HUES48 (cell line): ENCODE results near the gene CLDN9.

ENCODE experiments used
- H3K27ac ChIP-seq: one replicate; pipeline ENCODE4 v1.7.0; 2013; ENCODE audit warnings: low read depth, low read length, inconsistent platforms
- H3K27me3 ChIP-seq: 2 replicates; pipeline ENCODE4 v1.6.1; 2013; ENCODE audit warnings: mild to moderate bottlenecking, low read length; ENCODE audit not compliant: control insufficient read depth, insufficient read depth
- H3K36me3 ChIP-seq: 2 replicates; pipeline ENCODE4 v1.6.1; 2013; ENCODE audit warnings: low read length; ENCODE audit not compliant: control insufficient read depth, insufficient read depth
- H3K4me1 ChIP-seq: 2 replicates; pipeline ENCODE4 v1.6.1; 2013; ENCODE audit warnings: mild to moderate bottlenecking, low read length; ENCODE audit not compliant: control insufficient read depth, insufficient read depth
- H3K4me3 ChIP-seq: 2 replicates; pipeline ENCODE4 v1.5.1; 2013; ENCODE audit warnings: mild to moderate bottlenecking, low read depth, low read length
- H3K9ac ChIP-seq: 2 replicates; pipeline ENCODE4 v1.6.1; 2013; ENCODE audit warnings: mild to moderate bottlenecking, low read depth, low read length, moderate library complexity
- H3K9me3 ChIP-seq: 2 replicates; pipeline ENCODE4 v1.6.1; 2013; ENCODE audit warnings: low read length; ENCODE audit not compliant: control insufficient read depth, insufficient read depth

The CLDN9 gene, protein sequence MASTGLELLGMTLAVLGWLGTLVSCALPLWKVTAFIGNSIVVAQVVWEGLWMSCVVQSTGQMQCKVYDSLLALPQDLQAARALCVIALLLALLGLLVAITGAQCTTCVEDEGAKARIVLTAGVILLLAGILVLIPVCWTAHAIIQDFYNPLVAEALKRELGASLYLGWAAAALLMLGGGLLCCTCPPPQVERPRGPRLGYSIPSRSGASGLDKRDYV

DNA sequence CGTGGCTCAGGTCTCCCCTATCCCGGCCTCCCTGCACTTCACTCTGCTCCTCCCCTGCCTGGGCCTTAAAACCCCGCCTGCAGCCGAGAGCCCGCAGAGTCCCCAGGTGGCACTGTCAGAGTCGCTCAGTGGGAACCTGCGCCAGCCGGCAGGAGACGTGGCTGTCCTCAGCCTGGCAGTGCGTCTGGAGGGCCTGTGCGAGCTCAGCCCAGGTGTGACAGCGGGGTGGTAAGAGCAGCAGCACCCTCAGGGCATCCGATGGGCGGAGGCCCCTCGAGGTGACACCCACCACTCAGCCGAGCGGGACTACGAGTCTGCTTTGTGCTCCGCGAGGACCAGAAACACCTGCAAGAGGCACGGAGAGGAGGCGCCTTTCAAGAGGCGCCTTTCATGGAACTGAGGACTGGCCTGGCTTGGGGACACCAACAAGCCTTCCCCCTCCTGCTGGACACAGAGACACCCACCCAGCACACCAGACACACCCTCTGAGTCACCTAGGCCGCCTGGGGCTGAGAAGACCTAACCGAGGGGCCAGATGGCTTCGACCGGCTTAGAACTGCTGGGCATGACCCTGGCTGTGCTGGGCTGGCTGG, at the start of gene CLDN9:
Gene CLDN9 (plus strand): TSS at position 96 of the 593 bp plus-strand sequence. CDS start 440 bp downstream, at position 536.
- H3K9ac ChIP-seq = no peak within 1 kb of the TSS

GRCh38 chr16:2963074-2963722, 49.5 kb upstream of the CLDN9 start:
- peak overlapping the region; percentile 66 for H3K27ac ChIP-seq
- peak overlapping the region; percentile 69 for H3K4me3 ChIP-seq
- H3K27me3 ChIP-seq = peaks cover 33% of the 10 kb centered on the region
- no peaks in the 10 kb centered on the region for H3K36me3 ChIP-seq
- H3K9ac ChIP-seq = no peak overlapping the region
- H3K9me3 ChIP-seq = no peaks in the 10 kb centered on the region
- H3K4me1 ChIP-seq = 0 out of 2 replicates have a peak, but pooled peaks cover 11% of the 10 kb centered on the region

More for the DNA sequence above, at the start of gene CLDN9:
- no peaks in the 10 kb centered on the region for H3K9me3 ChIP-seq
- 0 out of 2 replicates have a peak, but pooled peaks cover 7% of the 10 kb centered on the region for H3K27me3 ChIP-seq
- H3K4me1 ChIP-seq = peaks cover 66% of the 10 kb centered on the region
- H3K36me3 ChIP-seq = peaks cover 17% of the 10 kb centered on the region
- peak within 1 kb of the TSS; percentile 44 for H3K27ac ChIP-seq
- peak within 1 kb of the TSS; percentile 51 for H3K4me3 ChIP-seq

GRCh38 chr16:2963723-2964474, 48.8 kb upstream of the CLDN9 start, which contains the start of gene KREMEN2:
TSS of gene KREMEN2 (plus strand) at chr16:2964275. CDS start at chr16:2964521, 246 bp downstream.
- Histone ChIP-seq H3K27ac (peak within 1 kb of the TSS; percentile 66), H3K4me3 (peak within 1 kb of the TSS; percentile 69), H3K4me1 (peaks cover 11% of the 10 kb centered on the region; the same call in 1 of the 2 replicates), H3K9me3 (no peaks in the 10 kb centered on the region), H3K36me3 (no peaks in the 10 kb centered on the region), H3K27me3 (peaks cover 38% of the 10 kb centered on the region), H3K9ac (no peak within 1 kb of the TSS)

DNA sequence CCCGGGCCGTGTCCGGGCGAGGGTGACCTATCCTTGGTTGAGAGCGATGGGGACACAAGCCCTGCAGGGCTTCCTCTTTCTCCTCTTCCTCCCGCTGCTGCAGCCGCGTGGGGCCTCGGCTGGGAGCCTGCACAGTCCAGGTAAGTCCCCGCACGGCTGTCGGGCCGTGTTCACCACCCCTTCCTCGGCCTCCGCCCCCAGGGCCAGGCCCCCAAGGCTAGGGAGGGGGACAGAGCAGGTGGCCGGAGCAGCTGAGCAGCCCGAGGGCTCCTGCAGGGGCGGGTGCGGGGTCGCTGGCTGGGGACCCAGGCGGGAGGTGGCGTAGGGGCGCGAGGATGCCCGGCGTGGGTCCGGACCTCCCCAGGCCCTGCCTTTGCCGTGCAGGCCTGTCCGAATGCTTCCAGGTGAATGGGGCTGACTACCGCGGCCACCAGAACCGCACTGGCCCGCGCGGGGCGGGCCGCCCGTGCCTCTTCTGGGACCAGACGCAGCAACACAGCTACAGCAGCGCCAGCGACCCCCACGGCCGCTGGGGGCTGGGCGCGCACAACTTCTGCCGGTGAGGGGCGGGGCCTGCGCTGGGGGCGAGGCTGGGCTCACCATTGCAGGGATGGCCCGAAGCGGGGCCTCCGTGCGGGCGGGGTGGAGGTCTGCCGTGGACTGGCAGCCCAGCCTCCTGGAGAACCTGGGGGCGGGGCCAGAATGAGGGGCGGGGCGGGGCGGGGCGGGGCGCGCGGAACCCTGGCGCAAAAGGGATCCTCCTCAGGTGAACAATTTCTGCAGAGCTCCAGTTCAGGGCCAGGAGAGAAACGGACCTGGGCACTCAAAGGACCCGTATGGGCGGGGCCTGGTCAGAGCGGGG, 48.0 kb upstream of the CLDN9 start:
- no peaks in the 10 kb centered on the region for H3K36me3 ChIP-seq
- no peak overlapping the region for H3K9ac ChIP-seq
- H3K27ac ChIP-seq = peak overlapping the region; percentile 66
- peaks cover 11% of the 10 kb centered on the region; the same call in 1 of the 2 replicates for H3K4me1 ChIP-seq
- H3K27me3 ChIP-seq = peaks cover 38% of the 10 kb centered on the region
- peak overlapping the region; percentile 69 for H3K4me3 ChIP-seq
- H3K9me3 ChIP-seq = no peaks in the 10 kb centered on the region

- peaks cover 38% of the 10 kb centered on the region for H3K27me3 ChIP-seq
- peaks cover 19% of the 10 kb centered on the region; the same call in 1 of the 2 replicates for H3K4me1 ChIP-seq
- no peak overlapping the region for H3K27ac ChIP-seq
- no peak overlapping the region for H3K9ac ChIP-seq
- H3K4me3 ChIP-seq = no peak overlapping the region; the same call in 1 of the 2 replicates
- no peaks in the 10 kb centered on the region for H3K9me3 ChIP-seq
- H3K36me3 ChIP-seq = peaks cover 1% of the 10 kb centered on the region
Observed at GRCh38 chr16:2966043-2966807, 46.5 kb upstream of the CLDN9 start.

GRCh38 chr16:2966808-2967191, 45.9 kb upstream of the CLDN9 start:
- Histone ChIP-seq H3K9me3 (no peaks in the 10 kb centered on the region), H3K27ac (no peak overlapping the region), H3K27me3 (peaks cover 38% of the 10 kb centered on the region), H3K36me3 (peaks cover 7% of the 10 kb centered on the region), H3K4me3 (peak overlapping the region; percentile 4; the same call in 1 of the 2 replicates), H3K9ac (no peak overlapping the region), H3K4me1 (peaks cover 19% of the 10 kb centered on the region; the same call in 1 of the 2 replicates)

- Histone ChIP-seq H3K9ac (no peak overlapping the region), H3K27me3 (peaks cover 38% of the 10 kb centered on the region), H3K36me3 (peaks cover 11% of the 10 kb centered on the region), H3K27ac (no peak overlapping the region), H3K4me1 (peaks cover 15% of the 10 kb centered on the region; the same call in 1 of the 2 replicates), H3K4me3 (peak overlapping the region; percentile 4; the same call in 1 of the 2 replicates), H3K9me3 (no peaks in the 10 kb centered on the region)
Observed at GRCh38 chr16:2967211-2967631, 45.5 kb upstream of the CLDN9 start.

DNA sequence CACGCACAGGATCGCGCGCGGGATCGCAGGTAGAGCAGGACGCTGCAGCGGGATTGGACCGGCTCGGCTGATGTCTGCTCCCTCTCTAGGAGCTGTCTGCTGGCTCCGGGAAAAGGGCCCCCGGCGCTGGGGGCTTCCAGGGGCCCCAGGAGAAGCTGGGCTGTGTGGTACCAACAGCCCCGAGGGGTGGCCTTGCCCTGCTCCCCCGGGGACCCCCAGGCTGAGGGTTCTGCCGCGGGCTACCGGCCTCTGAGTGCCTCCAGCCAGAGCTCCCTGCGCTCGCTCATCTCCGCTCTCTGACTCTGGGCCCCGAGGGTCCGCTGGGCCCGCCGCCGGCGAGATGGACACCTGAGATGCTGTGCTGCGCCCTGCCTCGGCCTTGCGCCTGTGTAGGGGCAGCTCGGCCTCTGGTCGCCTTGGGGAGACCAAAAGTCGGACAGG, 45.0 kb upstream of the CLDN9 start:
- Histone ChIP-seq H3K4me1 (peaks cover 10% of the 10 kb centered on the region; the same call in 1 of the 2 replicates), H3K27me3 (peaks cover 33% of the 10 kb centered on the region), H3K9ac (no peak overlapping the region), H3K9me3 (no peaks in the 10 kb centered on the region), H3K36me3 (peaks cover 16% of the 10 kb centered on the region), H3K27ac (no peak overlapping the region), H3K4me3 (no peak overlapping the region)

DNA sequence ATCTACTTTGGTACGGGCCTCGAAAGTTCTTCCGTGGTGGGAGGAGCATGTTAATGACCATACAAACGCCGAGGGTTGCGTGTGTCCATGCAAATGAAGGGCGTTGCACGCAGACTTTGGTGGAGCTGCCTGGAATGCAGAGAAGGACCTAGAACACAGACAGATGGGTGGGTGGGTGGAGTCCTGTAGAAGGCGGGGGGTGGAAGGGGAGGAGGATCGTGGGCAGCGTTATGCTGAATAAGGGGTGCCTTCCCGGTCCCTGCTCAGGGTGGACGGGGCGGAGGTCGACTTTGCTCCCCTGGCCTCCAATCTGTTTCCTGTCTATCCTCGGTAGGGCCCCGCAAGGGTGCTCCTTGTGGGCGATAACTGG, 44.4 kb upstream of the CLDN9 start:
- Histone ChIP-seq H3K9ac (no peak overlapping the region), H3K9me3 (no peaks in the 10 kb centered on the region), H3K27me3 (peaks cover 30% of the 10 kb centered on the region), H3K36me3 (peaks cover 22% of the 10 kb centered on the region), H3K4me3 (peak overlapping the region; percentile 77), H3K4me1 (peaks cover 10% of the 10 kb centered on the region; the same call in 1 of the 2 replicates), H3K27ac (peak overlapping the region; percentile 64)
